GM10266 (cell line): Measurements from ENCODE around the gene INPP5A.
"Not testable (repeated sequence)": the region's sequence is repeated elsewhere in the genome, so short reads cannot be mapped to it uniquely, and the experiment has no call there.

Source experiments
- DNase-seq: peaks from one replicate; pipeline ENCODE4 v3.0.0; 2012; ENCODE audit errors: extremely low spot score
- TF ChIP-seq, protein P1 (sequence below): IDR thresholded peaks from 2 replicates; pipeline ENCODE4 v1.5.1; 2012; ENCODE audit warnings: mild to moderate bottlenecking, low read depth; ENCODE audit not compliant: control insufficient read depth, insufficient read depth; ENCODE audit errors: missing control alignments

INPP5A gene

DNA sequence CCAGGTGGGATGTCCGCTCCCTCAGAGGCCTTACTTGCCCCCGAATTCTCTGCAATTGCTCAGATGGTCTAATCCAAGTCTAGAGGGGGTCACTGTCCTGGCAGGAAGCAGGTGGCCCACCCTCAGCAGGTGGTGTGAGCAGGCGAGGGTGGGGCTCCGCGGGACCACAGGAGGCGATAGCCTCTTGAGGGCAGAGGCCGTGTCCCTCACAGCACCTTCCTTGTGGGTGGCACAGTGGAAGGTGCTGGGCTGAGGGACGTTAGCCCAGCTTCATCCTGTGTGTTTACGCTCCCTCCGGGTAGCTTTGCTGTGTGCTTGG is 38.3 kb upstream of the INPP5A start:
- TF ChIP-seq, protein P1, sequence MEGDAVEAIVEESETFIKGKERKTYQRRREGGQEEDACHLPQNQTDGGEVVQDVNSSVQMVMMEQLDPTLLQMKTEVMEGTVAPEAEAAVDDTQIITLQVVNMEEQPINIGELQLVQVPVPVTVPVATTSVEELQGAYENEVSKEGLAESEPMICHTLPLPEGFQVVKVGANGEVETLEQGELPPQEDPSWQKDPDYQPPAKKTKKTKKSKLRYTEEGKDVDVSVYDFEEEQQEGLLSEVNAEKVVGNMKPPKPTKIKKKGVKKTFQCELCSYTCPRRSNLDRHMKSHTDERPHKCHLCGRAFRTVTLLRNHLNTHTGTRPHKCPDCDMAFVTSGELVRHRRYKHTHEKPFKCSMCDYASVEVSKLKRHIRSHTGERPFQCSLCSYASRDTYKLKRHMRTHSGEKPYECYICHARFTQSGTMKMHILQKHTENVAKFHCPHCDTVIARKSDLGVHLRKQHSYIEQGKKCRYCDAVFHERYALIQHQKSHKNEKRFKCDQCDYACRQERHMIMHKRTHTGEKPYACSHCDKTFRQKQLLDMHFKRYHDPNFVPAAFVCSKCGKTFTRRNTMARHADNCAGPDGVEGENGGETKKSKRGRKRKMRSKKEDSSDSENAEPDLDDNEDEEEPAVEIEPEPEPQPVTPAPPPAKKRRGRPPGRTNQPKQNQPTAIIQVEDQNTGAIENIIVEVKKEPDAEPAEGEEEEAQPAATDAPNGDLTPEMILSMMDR = no peak
- no peak for DNase-seq

DNA sequence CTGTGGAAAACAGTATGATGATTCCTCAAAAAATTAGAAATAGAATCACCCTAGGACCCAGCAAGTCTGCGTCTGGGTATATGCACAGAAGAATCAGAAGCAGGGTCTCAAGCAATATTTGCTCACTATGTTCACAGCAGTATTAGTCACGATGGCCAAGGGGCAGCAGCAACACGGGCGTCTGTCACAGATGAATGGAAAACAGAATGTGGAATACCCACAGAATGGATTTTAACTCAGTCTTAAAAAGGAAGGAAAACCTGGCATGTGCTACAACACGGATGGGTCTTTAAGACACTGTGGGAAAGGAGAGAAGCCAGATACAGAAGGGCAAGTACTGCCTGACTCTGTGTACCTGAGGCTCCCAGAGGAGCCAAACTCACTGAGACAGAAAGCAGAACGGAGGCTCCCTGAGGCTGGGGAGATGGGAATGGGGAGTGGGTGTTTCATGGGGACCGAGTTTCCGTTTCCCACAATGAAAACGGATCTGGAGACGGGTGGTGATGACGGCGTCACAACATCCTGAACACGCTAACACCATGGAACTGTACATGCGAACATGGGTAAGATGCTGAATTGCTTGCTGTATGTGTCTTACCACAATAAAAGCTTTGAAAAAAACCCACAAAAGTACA is 36.7 kb upstream of the INPP5A start:
- TF ChIP-seq, protein P1 = no peak
- DNase-seq = no peak

DNA sequence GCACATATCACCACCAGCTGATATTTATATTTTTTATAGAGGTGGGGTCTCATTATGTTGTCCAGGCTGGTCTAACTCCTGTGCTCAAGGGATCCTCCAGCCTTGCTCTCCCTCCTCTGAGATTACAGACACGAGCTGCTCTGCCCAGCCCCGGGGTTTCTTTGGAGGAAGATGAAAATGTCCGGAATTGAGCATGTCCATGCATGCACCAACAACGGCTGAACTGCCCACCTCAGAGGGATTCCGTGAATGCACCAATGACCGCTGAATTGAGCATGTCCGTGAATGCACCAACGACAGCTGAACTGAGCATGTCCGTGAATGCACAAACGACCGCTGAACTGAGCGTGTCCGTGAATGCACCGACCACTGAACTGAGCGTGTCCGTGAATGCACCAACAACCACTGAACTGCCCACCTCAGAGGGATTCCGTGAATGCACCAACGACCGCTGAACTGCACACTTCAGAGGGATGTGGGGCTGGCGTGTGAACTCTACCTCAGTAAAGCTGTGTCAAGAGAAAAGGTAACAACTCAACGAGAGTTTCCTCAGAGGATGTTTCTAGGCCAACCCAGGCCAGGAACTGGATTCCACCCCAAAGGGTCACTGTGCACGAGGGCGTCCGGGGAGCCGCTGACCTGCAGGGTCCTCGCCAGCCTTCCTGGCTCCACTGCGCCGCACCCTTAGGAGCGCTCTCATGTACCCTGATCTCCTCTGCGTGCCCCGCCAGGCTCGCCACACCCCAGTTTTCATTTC is 34.9 kb upstream of the INPP5A start:
- TF ChIP-seq, protein P1 = no peak
- no peak for DNase-seq

DNA sequence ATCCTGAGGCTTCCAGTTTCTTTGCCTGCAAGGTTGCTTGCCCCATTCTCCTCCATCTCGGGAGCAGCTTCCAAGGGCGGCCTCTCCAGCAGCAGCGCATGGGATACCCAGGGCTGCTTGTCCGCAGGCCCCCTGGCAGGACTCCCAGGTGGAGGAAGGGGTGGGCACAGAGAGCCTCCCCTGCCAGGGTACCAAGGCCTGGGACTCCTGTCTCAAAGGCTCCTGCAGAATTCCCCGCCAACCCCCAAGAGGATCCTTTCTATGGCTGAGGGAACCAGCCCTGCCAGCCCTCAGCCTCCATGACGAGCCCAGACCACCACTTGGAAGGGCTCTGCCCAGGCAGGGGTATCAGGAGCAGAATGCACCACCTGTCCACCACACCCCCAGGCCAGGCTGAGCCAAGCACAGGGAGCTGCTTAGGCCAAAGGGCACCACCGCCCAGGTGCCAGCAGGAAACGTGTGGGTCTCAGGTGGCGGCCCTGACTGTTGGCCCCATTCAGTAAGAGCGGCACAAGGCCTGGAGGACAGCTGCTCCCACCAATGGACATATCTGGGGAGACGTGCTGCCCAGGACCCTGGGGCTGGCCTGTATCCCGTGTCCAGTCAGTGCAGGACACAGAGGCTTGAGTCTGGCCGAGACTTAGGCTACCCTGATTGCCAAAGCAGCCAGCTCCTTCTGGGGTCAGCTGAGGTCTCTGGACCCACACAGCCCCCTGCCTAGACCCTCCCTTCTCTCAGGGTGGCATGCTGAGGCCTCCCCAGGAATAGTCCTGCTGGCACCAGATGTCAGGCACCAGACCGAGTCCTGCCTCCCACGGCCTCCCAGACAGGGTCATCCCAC is 33.8 kb upstream of the INPP5A start:
- TF ChIP-seq, protein P1 = no peak
- no peak for DNase-seq

DNA sequence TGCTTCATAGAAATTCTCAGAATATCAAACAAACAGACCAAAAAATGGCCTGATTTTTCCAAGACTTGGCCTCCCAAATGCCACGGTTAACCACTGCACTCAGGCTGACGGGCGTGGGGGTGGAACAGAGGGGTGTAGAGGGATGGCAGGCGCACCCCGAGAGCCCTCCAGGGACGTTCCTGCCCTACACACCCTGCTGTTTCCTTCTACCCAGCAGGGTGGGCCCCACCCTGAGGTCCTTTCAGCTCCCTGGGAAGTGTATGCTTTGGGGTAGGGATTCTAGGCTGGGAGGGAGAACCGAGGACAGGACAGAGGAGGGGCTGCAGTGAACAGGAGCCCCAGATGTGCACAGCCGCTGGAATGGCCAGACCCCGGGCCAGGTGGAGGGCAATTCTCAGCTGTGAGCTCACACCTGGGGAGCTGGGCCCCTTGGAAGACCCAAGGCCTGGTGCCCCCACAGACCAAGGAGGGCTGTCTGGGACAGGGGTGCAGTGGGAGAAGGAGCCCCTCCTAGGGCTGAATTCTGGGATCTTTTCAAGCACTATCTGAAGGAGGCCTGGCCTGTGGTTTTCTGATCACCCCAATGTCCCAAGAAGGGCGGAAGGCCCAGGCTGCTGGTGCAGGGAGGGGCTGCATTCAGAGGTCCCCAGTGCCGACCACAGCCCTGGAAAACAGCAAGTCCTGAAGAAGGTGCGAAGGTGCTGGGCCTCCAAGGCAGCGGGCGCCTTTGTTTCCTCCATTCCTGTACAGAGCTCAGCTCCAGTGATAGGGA is 32.9 kb upstream of the INPP5A start:
- TF ChIP-seq, protein P1 = no peak
- DNase-seq = no peak

DNA sequence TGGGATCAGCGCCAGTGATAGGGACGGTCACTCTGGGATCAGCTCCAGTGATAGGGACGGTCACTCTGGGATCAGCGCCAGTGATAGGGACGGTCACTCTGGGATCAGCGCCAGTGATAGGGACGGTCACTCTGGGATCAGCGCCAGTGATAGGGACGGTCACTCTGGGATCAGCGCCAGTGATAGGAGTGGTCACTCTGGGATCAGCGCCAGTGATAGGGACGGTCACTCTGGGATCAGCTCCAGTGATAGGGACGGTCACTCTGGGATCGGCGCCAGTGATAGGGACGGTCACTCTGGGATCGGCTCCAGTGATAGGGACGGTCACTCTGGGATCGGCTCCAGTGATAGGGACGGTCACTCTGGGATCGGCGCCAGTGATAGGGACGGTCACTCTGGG is 32.0 kb upstream of the INPP5A start:
- not testable (repeated sequence) for DNase-seq

DNA sequence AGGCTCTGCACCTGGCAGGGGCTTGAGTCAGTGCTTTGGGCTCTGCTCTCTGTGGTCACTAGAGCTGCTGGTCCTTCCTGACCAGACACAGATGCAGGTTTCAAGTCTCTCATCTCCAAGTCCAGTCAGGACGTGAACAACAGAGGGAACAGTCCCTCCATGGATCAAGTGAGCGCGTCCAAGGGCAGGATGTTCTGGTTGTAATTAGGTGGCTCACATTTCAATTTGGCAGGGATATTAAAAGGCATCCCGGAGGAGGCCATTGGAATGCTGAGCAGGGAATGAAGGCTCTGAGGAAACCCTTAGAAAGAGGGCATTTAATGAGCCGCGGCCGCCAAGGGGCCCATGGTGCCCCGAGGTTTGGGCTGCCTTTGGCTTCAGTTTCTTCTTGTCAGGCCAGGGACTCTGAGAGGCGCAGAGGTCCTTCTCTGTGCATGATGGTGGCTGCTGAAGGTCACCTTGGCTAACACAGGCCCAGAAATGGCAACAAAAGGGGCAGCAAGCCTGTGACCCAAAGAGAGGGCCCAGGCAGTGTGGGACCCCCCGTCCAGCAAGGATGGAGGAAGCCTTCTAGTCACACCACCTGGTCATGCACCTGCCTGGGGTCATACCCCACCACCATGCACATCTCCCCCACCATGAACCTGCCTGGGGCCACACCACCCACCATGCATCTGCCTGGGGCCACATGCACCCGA is 30.7 kb upstream of the INPP5A start:
- DNase-seq = no peak
- TF ChIP-seq, protein P1 = no peak
